GM19043 (cell line): ENCODE measurements around the gene PPP2R2C.

Experiments
- ATAC-seq: cut with Tn5 transposase; IDR thresholded peaks from one replicate; pipeline ENCODE4 v1.9.1; 2021; ENCODE audit warnings: low read depth; ENCODE audit not compliant: unreplicated experiment

Gene PPP2R2C

GRCh38 chr4:6320663-6321062 is 151.8 kb downstream of the PPP2R2C start:
- ATAC-seq, result no peak

- no peak for ATAC-seq
These were observed 152.8 kb downstream of the PPP2R2C start for GRCh38 chr4:6319530-6320150.

- no peak for ATAC-seq
These were observed 154.2 kb downstream of the PPP2R2C start for GRCh38 chr4:6318206-6318605.

- no peak for ATAC-seq
These were observed 155.9 kb downstream of the PPP2R2C start for GRCh38 chr4:6316461-6317003.

- no peak for ATAC-seq
These were observed 159.2 kb downstream of the PPP2R2C start for GRCh38 chr4:6313216-6313615.

- ATAC-seq, result no peak
These were observed 162.6 kb downstream of the PPP2R2C start for GRCh38 chr4:6309777-6310176.

- ATAC-seq, result no peak
These were observed 163.3 kb downstream of the PPP2R2C start for GRCh38 chr4:6308899-6309643.

GRCh38 chr4:6307891-6308290 is 164.5 kb downstream of the PPP2R2C start:
- ATAC-seq, result no peak

GRCh38 chr4:6307230-6307629 is 165.2 kb downstream of the PPP2R2C start:
- no peak for ATAC-seq

GRCh38 chr4:6306299-6306698 is 166.1 kb downstream of the PPP2R2C start:
- no peak for ATAC-seq

- ATAC-seq, result no peak
These were observed 168.5 kb downstream of the PPP2R2C start for GRCh38 chr4:6303943-6304342.

GRCh38 chr4:6302869-6303268 is 169.5 kb downstream of the PPP2R2C start:
- no peak for ATAC-seq

- ATAC-seq, result no peak
These were observed 170.5 kb downstream of the PPP2R2C start for GRCh38 chr4:6301732-6302442.

GRCh38 chr4:6301051-6301731 is 171.2 kb downstream of the PPP2R2C start:
- ATAC-seq, result no peak

- no peak for ATAC-seq
These were observed 172.1 kb downstream of the PPP2R2C start for GRCh38 chr4:6300359-6300758.

GRCh38 chr4:6299875-6300274 is 172.5 kb downstream of the PPP2R2C start:
- ATAC-seq, result no peak

GRCh38 chr4:6298852-6299251 is 173.6 kb downstream of the PPP2R2C start:
- ATAC-seq, result no peak

- ATAC-seq, result no peak
These were observed 174.4 kb downstream of the PPP2R2C start for GRCh38 chr4:6298035-6298434.

- ATAC-seq, result no peak
These were observed 175.1 kb downstream of the PPP2R2C start for GRCh38 chr4:6297266-6297815.

GRCh38 chr4:6296026-6296425 is 176.4 kb downstream of the PPP2R2C start:
- ATAC-seq, result no peak

- no peak for ATAC-seq
These were observed 176.9 kb downstream of the PPP2R2C start for GRCh38 chr4:6295495-6295894.
